H1 (cell line): ENCODE data around the gene NLN. TPM values are rescaled to one million over a fixed set of nuclear protein-coding genes. Genes with fewer than 3 reads are reported as not detected.

Experiments
- CTCF ChIA-PET: fragments of 300-600 bp; sonication (Branson Sonifier 250); formaldehyde crosslinking; loops from one replicate; lab custom pipeline; 2021; ENCODE audit not compliant: partially characterized antibody; lab: Charles Lee
- POLR2A ChIA-PET: fragments of 300-600 bp; sonication (Branson Sonifier 250); formaldehyde crosslinking; loops from one replicate; lab custom pipeline; 2021; ENCODE audit warnings: inconsistent platforms; ENCODE audit not compliant: partially characterized antibody; lab: Charles Lee
- DNase-seq, 2 experiments: peaks; one replicate each; pipeline versions ENCODE4 v3.0.0 to v3.0.0-alpha.2; 2010 to 2022; ENCODE audit warnings: low spot score in 2 of 2, low read depth in 1 of 2, mixed read lengths in 1 of 2
- FAIRE-seq: peaks from 2 replicates; lab custom pipeline; 2011; peaks lifted over from hg19 to GRCh38; lab: Jason Lieb, UNC
- H2AFZ ChIP-seq: 2 replicates; pipeline ENCODE4 v1.8.1; 2012; ENCODE audit warnings: low read length, inconsistent platforms
- H2AK5ac ChIP-seq: 2 replicates; pipeline ENCODE4 v1.6.1; 2013; ENCODE audit warnings: low read depth, low read length
- H2BK120ac ChIP-seq: replicated peaks from 2 replicates; pipeline ENCODE3; 2013; ENCODE audit warnings: low read depth, low read length, inconsistent platforms
- H2BK12ac ChIP-seq: 2 replicates; pipeline ENCODE4 v1.6.1; 2013; ENCODE audit warnings: low read depth, low read length
- H2BK15ac ChIP-seq: 2 replicates; pipeline ENCODE4 v1.6.1; 2013; ENCODE audit warnings: low read length
- H2BK20ac ChIP-seq: 2 replicates; pipeline ENCODE4 v1.6.1; 2013; ENCODE audit warnings: low read length
- H2BK5ac ChIP-seq: 2 replicates; pipeline ENCODE4 v1.6.1; 2013; ENCODE audit warnings: low read depth, low read length
- H3K14ac ChIP-seq: 2 replicates; pipeline ENCODE4 v1.6.1; 2013; ENCODE audit warnings: inconsistent platforms; ENCODE audit not compliant: insufficient read length
- H3K18ac ChIP-seq: 2 replicates; pipeline ENCODE4 v1.6.1; 2013; ENCODE audit warnings: low read length; ENCODE audit errors: extremely low read depth
- H3K23ac ChIP-seq: 2 replicates; pipeline ENCODE4 v1.6.1; 2013; ENCODE audit warnings: inconsistent platforms; ENCODE audit not compliant: insufficient read length
- H3K23me2 ChIP-seq: 2 replicates; pipeline ENCODE4 v1.6.1; 2013; ENCODE audit warnings: low read depth, low read length
- H3K27ac ChIP-seq: 2 replicates; pipeline ENCODE4 v1.6.1; 2011; ENCODE audit warnings: low read depth, low read length, inconsistent platforms
- H3K27me3 ChIP-seq, 4 experiments: replicated peaks in 1 of 4; 1 replicate in 1 of 4; 2 replicates in 3 of 4; pipeline versions ENCODE4 v1.6.1 to v1.8.1; 2011 to 2013; ENCODE audit warnings: low read length in 3 of 4, mild to moderate bottlenecking in 3 of 4, inconsistent platforms in 2 of 4, mixed read lengths in 2 of 4, moderate library complexity in 1 of 4; ENCODE audit not compliant: control insufficient read depth in 3 of 4, insufficient read depth in 3 of 4; ENCODE audit errors: extremely low read depth in 1 of 4
- H3K36me3 ChIP-seq, 4 experiments: 2 replicates each; pipeline versions ENCODE4 v1.6.1 to v1.8.1; 2011 to 2013; ENCODE audit warnings: mild to moderate bottlenecking in 4 of 4, low read length in 3 of 4, moderate library complexity in 2 of 4, control low read depth in 1 of 4, inconsistent platforms in 1 of 4; ENCODE audit not compliant: insufficient read depth in 4 of 4, control insufficient read depth in 2 of 4
- H3K4ac ChIP-seq: replicated peaks from 2 replicates; pipeline ENCODE3; 2013; ENCODE audit warnings: low read length, low read depth, mixed read lengths, inconsistent platforms; ENCODE audit not compliant: insufficient read length
- H3K4me1 ChIP-seq, 4 experiments: replicated peaks in 1 of 4; 1 replicate in 1 of 4; 2 replicates in 3 of 4; pipeline versions ENCODE4 v1.6.1 to v1.8.1; 2011 to 2013; ENCODE audit warnings: low read length in 3 of 4, inconsistent platforms in 2 of 4, mixed read lengths in 1 of 4; ENCODE audit not compliant: insufficient read depth in 4 of 4, control insufficient read depth in 3 of 4
- H3K4me2 ChIP-seq, 2 experiments: 2 replicates each; pipeline versions ENCODE4 v1.6.1 to v1.8.1; 2011 to 2013; ENCODE audit warnings: low read depth in 2 of 2, low read length in 2 of 2, control low read depth in 1 of 2, inconsistent platforms in 1 of 2, mild to moderate bottlenecking in 1 of 2; ENCODE audit not compliant: insufficient read depth in 1 of 2
- H3K4me3 ChIP-seq, 4 experiments: fragments of 200-600, 300-600 bp in 1 of 4; sonication (generic), shearing (Covaris generic), sonication (Bioruptor Twin) in 1 of 4; 2 replicates each; pipeline versions ENCODE4 v1.5.1 to v1.8.1; 2011 to 2016; ENCODE audit warnings: low read length in 4 of 4, low read depth in 3 of 4, control low read depth in 2 of 4, inconsistent platforms in 2 of 4, mild to moderate bottlenecking in 2 of 4, mixed read lengths in 1 of 4, moderate library complexity in 1 of 4; ENCODE audit not compliant: insufficient read depth in 2 of 4; ENCODE audit errors: extremely low read depth in 1 of 4
- H3K56ac ChIP-seq: replicated peaks from 2 replicates; pipeline ENCODE3; 2013; ENCODE audit warnings: low read depth, mild to moderate bottlenecking, mixed read lengths, low read length, inconsistent platforms; ENCODE audit not compliant: insufficient read length
- H3K79me1 ChIP-seq: 2 replicates; pipeline ENCODE4 v1.6.1; 2013; ENCODE audit warnings: low read depth, low read length, control low read depth
- H3K79me2 ChIP-seq, 2 experiments: 2 replicates each; pipeline versions ENCODE4 v1.6.1 to v1.8.1; 2012 to 2013; ENCODE audit warnings: low read length in 2 of 2, mild to moderate bottlenecking in 2 of 2, inconsistent platforms in 1 of 2; ENCODE audit not compliant: insufficient read depth in 2 of 2, control insufficient read depth in 1 of 2
- H3K9ac ChIP-seq, 4 experiments: replicated peaks in 1 of 4; 1 replicate in 1 of 4; 2 replicates in 3 of 4; pipeline versions ENCODE4 v1.6.1 to v1.8.1; 2011 to 2013; ENCODE audit warnings: low read depth in 3 of 4, low read length in 3 of 4, control low read depth in 2 of 4, mild to moderate bottlenecking in 2 of 4, moderate library complexity in 2 of 4, inconsistent platforms in 1 of 4; ENCODE audit errors: extremely low read depth in 1 of 4
- H3K9me3 ChIP-seq, 2 experiments: 2 replicates each; pipeline versions ENCODE4 v1.6.1 to v1.8.1; 2012 to 2013; ENCODE audit warnings: mild to moderate bottlenecking in 2 of 2, moderate library complexity in 2 of 2, control low read depth in 1 of 2, inconsistent platforms in 1 of 2, low read depth in 1 of 2, low read length in 1 of 2, mixed read lengths in 1 of 2; ENCODE audit not compliant: insufficient read depth in 2 of 2
- H4K20me1 ChIP-seq, 2 experiments: replicated peaks in 1 of 2; 2 replicates each; pipeline versions ENCODE3 to v1.8.1; 2011 to 2013; ENCODE audit warnings: inconsistent platforms in 2 of 2, low read length in 2 of 2, mild to moderate bottlenecking in 1 of 2; ENCODE audit not compliant: insufficient read depth in 2 of 2, control insufficient read depth in 1 of 2
- H4K5ac ChIP-seq: 2 replicates; pipeline ENCODE4 v1.6.1; 2013; ENCODE audit warnings: low read length, low read depth, mixed read lengths, inconsistent platforms; ENCODE audit not compliant: insufficient read length
- H4K8ac ChIP-seq: 2 replicates; pipeline ENCODE4 v1.8.0; 2013; ENCODE audit warnings: mild to moderate bottlenecking, moderate library complexity, low read length, inconsistent platforms; ENCODE audit not compliant: insufficient read depth; ENCODE audit errors: extremely low read depth
- H4K91ac ChIP-seq: replicated peaks from 2 replicates; pipeline ENCODE3; 2013; ENCODE audit warnings: low read length, mixed read lengths, inconsistent platforms; ENCODE audit not compliant: insufficient read length
- GABPA ChIP-seq: IDR thresholded peaks from 2 replicates; pipeline ENCODE4 v1.6.1; 2011; ENCODE audit warnings: mild to moderate bottlenecking, low read length, moderate library complexity, borderline replicate concordance; ENCODE audit not compliant: insufficient read depth
- HDAC6 ChIP-seq: IDR thresholded peaks from one replicate; pipeline ENCODE4 v1.7.1; 2012; ENCODE audit warnings: low read depth, mild to moderate bottlenecking, inconsistent platforms, low read length, moderate library complexity
- JUN ChIP-seq: IDR thresholded peaks from 2 replicates; pipeline ENCODE4 v1.6.1; 2011; ENCODE audit warnings: low read depth, mild to moderate bottlenecking, improper control_type of control experiment, low read length
- RBBP5 ChIP-seq: IDR thresholded peaks from 2 replicates; pipeline ENCODE4 v1.7.1; 2012; ENCODE audit warnings: low read depth, mild to moderate bottlenecking, inconsistent platforms, low read length, moderate library complexity, borderline replicate concordance
- RNF2 ChIP-seq: fragments of 200-900, 300-1000 bp; sonication (generic); IDR thresholded peaks from 2 replicates; pipeline ENCODE4 v1.7.1; 2016; ENCODE audit warnings: borderline replicate concordance, low read depth, mild to moderate bottlenecking, antibody characterized with exemption, low read length; ENCODE audit not compliant: poor library complexity, severe bottlenecking; ENCODE audit errors: missing control alignments
- TAF1 ChIP-seq: IDR thresholded peaks from 2 replicates; pipeline ENCODE4 v1.6.1; 2011; ENCODE audit warnings: mild to moderate bottlenecking, low read depth, low read length
- TEAD4 ChIP-seq: IDR thresholded peaks from 2 replicates; pipeline ENCODE4 v1.6.1; 2012; ENCODE audit warnings: low read depth, low read length, inconsistent platforms, mixed read lengths
- WGBS, 2 experiments: shearing (Covaris generic) in 1 of 2; methylation state at CpG; one replicate each; pipeline versions ENCODE4 v1.1.6 to v1.1.7; 2013 to 2015; ENCODE audit warnings: low lambda C conversion rate in 2 of 2, mixed read lengths in 2 of 2, inconsistent platforms in 1 of 2, low coverage in 1 of 2, missing lambda C conversion rate in 1 of 2; ENCODE audit not compliant: insufficient replicate concordance in 2 of 2, insufficient coverage in 1 of 2, insufficient read length in 1 of 2; ENCODE audit errors: extremely low coverage in 1 of 2, missing lambda C conversion rate in 1 of 2; 5-methylcytosine and 5-hydroxymethylcytosine counted together
- polyA plus RNA-seq, 7 experiments: library from polyadenylated mRNA; depleted of rRNA in 3 of 7; stranded (reverse) in 5 of 7; unstranded in 2 of 7; fragments of >200 nt in 5 of 7; fragments of 200-250 nt in 2 of 7; gene quantifications; 1 replicate in 5 of 7; 2 replicates in 1 of 7; 4 replicates in 1 of 7; pipeline versions ENCODE4 v1.2.1 to v1.2.3, GENCODE V29; 2011 to 2013; ENCODE audit warnings: missing spikeins in 2 of 7, mixed read lengths in 2 of 7
- total RNA-seq: library from RNA; stranded (reverse); fragmentation: NEBNext Ultra II Directional; extraction: Animal tissue kit (Norgen Biotek cat#: 25700); gene quantifications from 2 replicates; pipeline ENCODE4 v1.2.1, GENCODE V29; 2021
- TF ChIP-seq, protein P1 (sequence below): IDR thresholded peaks from 2 replicates; pipeline ENCODE4 v1.6.1; 2012; ENCODE audit warnings: low read length, inconsistent platforms

NLN gene
- total and polyA plus RNA-seq, 2 of the 8 experiments (the other 6 are each of a cell fraction or from before 2014, with no cell fraction given): 46.7 to 192 TPM

DNA sequence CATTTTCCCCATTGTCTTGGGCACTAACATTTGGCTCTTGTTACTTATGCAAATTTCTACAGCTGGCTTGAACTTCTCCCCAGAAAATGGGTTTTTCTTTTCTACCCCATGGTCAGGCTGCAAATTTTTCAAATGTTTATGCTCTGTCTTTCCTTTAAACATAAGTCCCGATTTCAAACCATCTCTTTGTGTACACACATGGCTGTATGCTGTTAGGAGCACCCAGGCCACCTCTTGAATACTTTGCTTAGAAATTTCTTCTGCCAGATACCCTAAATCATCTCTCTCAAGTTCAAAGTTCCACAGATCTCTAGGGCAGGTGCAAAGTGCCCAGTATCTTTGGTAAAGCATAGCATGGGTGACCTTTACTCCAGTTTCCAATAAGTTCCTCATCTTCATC lies 45.6 kb downstream of the NLN start:
- Histone ChIP-seq H4K20me1 (peaks cover 0 to 3% of the 10 kb centered on the region in 2 experiments), H4K91ac (no peak overlapping the region)

More for the DNA sequence above, 45.6 kb downstream of the NLN start:
- no peak overlapping the region for H3K4me2 ChIP-seq
- no peak overlapping the region for H3K27ac ChIP-seq
- no peaks in the 10 kb centered on the region for H3K79me2 ChIP-seq
- no peak overlapping the region for H3K9ac ChIP-seq
- H3K4me1 ChIP-seq: peaks cover 0 to 5% (median 0%) of the 10 kb centered on the region in 4 experiments; a peak in 2 of 7 replicates
- H3K36me3 ChIP-seq: peaks cover 2 to 27% (median 10%) of the 10 kb centered on the region in 4 experiments; a peak in 7 of 8 replicates
- FAIRE-seq (no peak), DNase-seq (no peak)
- no peak overlapping the region for H3K56ac ChIP-seq
- H2BK20ac ChIP-seq: no peak overlapping the region
- no peak overlapping the region for H2AFZ ChIP-seq
- no peak overlapping the region for H2BK5ac ChIP-seq
- no peak for TF ChIP-seq JUN
- TF ChIP-seq, protein P1, sequence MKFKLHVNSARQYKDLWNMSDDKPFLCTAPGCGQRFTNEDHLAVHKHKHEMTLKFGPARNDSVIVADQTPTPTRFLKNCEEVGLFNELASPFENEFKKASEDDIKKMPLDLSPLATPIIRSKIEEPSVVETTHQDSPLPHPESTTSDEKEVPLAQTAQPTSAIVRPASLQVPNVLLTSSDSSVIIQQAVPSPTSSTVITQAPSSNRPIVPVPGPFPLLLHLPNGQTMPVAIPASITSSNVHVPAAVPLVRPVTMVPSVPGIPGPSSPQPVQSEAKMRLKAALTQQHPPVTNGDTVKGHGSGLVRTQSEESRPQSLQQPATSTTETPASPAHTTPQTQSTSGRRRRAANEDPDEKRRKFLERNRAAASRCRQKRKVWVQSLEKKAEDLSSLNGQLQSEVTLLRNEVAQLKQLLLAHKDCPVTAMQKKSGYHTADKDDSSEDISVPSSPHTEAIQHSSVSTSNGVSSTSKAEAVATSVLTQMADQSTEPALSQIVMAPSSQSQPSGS: no peak
- no peak for TF ChIP-seq HDAC6
- TF ChIP-seq RNF2: no peak
- no peak for TF ChIP-seq TAF1
- no peak for TF ChIP-seq TEAD4
- TF ChIP-seq RBBP5: no peak
- no peak for TF ChIP-seq GABPA
- ChIA-PET CTCF (interaction anchor here (0.9 kb wide), 1 partner anchor 25 kb away, joined by 3 read pairs; no protein-coding TSS in a partner anchor), POLR2A (interaction anchor here (1.2 to 1.3 kb wide), 2 partner anchors 8 to 12 kb away, joined by 3 read pairs; no protein-coding TSS in a partner anchor)
- no peaks in the 10 kb centered on the region for H3K27me3 ChIP-seq
- H2BK15ac ChIP-seq: no peak overlapping the region
- H3K23ac ChIP-seq: no peak overlapping the region
- H3K14ac ChIP-seq: no peak overlapping the region
- H4K8ac ChIP-seq: no peak overlapping the region
- no peak overlapping the region for H2BK120ac ChIP-seq
- H3K4ac ChIP-seq: no peak overlapping the region
- H4K5ac ChIP-seq: no peak overlapping the region
- no peaks in the 10 kb centered on the region for H3K9me3 ChIP-seq
- H3K79me1 ChIP-seq: 0 out of 2 replicates have a peak, but pooled peaks cover 2% of the 10 kb centered on the region
- no peak overlapping the region for H3K4me3 ChIP-seq
- no peak overlapping the region for H2BK12ac ChIP-seq
- H3K18ac ChIP-seq: no peak overlapping the region
- WGBS, 2 experiments: 80% methylated on average over 1 of the region's 1 CpG; no CpG with 5 or more reads in 1 of the 2 experiments
- no peaks in the 10 kb centered on the region for H3K23me2 ChIP-seq
- H2AK5ac ChIP-seq: no peak overlapping the region
